Activated naive CD8-positive, alpha-beta T cell treated with anti-CD3 and anti-CD28 coated beads, Interleukin-2, amount 50 U/mL, for 24 hours (primary cell): ENCODE measurements around the gene SH2D6.

Experiments used
- ATAC-seq: fragments of 150-1000 bp; cut with Tn5 transposase; one replicate; pipeline ENCODE4 v1.10.0; 2021
- DNase-seq: peaks from one replicate; pipeline ENCODE4 v3.0.0; 2021
- H3K27ac Mint-ChIP-seq: one replicate; pipeline ENCODE4 v1.8.0; 2021; ENCODE audit warnings: mild to moderate bottlenecking, mixed read lengths
- H3K27me3 Mint-ChIP-seq: one replicate; pipeline ENCODE4 v1.8.0; 2021; ENCODE audit warnings: mixed read lengths
- H3K36me3 Mint-ChIP-seq: one replicate; pipeline ENCODE4 v1.8.0; 2021; ENCODE audit warnings: low read depth, mixed read lengths
- H3K4me1 Mint-ChIP-seq: one replicate; pipeline ENCODE4 v1.8.0; 2021; ENCODE audit warnings: mixed read lengths
- H3K4me3 Mint-ChIP-seq: one replicate; pipeline ENCODE4 v1.8.0; 2021; ENCODE audit warnings: mild to moderate bottlenecking, moderate library complexity, mixed read lengths
- H3K9me3 Mint-ChIP-seq: one replicate; pipeline ENCODE4 v1.8.0; 2021; ENCODE audit warnings: mixed read lengths

Gene SH2D6

GRCh38 chr2:85425588-85425987, 7.1 kb downstream of the SH2D6 start:
- Mint-ChIP-seq H3K27me3 (no peaks in the 10 kb centered on the region), H3K4me1 (peaks cover 17% of the 10 kb centered on the region), H3K9me3 (no peaks in the 10 kb centered on the region), H3K36me3 (no peaks in the 10 kb centered on the region), H3K4me3 (no peak overlapping the region), H3K27ac (no peak overlapping the region)
- no peak for ATAC-seq
- no peak for DNase-seq

DNA sequence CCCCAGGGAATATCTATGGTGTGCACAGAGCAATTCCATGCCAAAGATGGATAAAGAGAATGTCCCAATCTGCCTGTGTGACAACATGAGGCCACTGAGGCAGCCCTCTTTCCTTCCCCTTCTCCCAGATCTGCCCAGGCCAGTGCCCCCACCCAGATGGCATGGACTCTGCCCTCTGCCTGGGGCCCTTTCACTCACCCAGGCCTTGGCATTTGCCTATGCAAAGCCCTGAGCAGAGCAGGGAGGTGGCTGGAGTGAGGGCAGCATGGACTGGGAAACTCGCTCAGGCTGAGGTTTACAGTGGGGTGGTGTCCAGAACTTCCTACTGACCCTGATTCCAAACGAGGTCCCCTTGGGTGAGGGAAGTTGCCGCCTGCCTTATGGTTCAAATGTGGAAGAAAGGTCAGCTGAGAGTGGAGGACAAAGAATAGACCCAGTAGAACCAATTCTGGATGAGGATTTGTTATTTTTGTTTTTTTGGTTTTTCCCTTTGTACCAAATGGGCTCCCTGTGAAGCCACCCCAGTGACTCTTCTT, 8.9 kb downstream of the SH2D6 start:
- DNase-seq = no peak
- H3K9me3 Mint-ChIP-seq = no peaks in the 10 kb centered on the region
- H3K27ac Mint-ChIP-seq = no peak overlapping the region
- no peaks in the 10 kb centered on the region for H3K27me3 Mint-ChIP-seq
- no peaks in the 10 kb centered on the region for H3K36me3 Mint-ChIP-seq
- no peak overlapping the region for H3K4me3 Mint-ChIP-seq
- peaks cover 11% of the 10 kb centered on the region for H3K4me1 Mint-ChIP-seq
- no peak for ATAC-seq

- DNase-seq (no peak), ATAC-seq (peak; percentile 25)
- Mint-ChIP-seq H3K4me3 (no peak overlapping the region), H3K27me3 (no peaks in the 10 kb centered on the region), H3K27ac (no peak overlapping the region), H3K9me3 (no peaks in the 10 kb centered on the region), H3K4me1 (peaks cover 11% of the 10 kb centered on the region), H3K36me3 (no peaks in the 10 kb centered on the region)
Observed at GRCh38 chr2:85428343-85428881, 9.9 kb downstream of the SH2D6 start.

- Mint-ChIP-seq H3K4me3 (no peak overlapping the region), H3K4me1 (peaks cover 11% of the 10 kb centered on the region), H3K9me3 (no peaks in the 10 kb centered on the region), H3K36me3 (no peaks in the 10 kb centered on the region), H3K27ac (no peak overlapping the region), H3K27me3 (no peaks in the 10 kb centered on the region)
- DNase-seq = no peak
- ATAC-seq = peak; percentile 33
Observed at GRCh38 chr2:85429213-85429923, 10.9 kb downstream of the SH2D6 start.

DNA sequence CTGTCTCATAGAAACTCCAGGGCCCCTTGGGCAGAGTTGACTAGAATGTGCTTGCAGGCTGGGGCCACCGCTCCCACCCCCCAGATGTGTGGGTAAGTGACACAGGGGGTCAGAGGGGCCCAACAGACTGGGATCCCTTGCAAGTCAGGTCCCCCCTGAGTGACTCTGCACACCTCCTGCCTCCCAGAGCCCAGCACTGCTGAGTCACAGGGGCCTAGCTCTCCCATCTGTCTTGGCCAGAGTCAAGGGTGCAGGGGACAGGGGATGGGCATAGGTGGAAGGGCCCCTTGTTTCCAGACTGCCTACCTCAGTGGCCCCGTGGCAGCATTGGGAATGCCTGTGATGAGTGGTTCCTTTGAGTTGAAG, 11.4 kb downstream of the SH2D6 start:
- Mint-ChIP-seq H3K36me3 (no peaks in the 10 kb centered on the region), H3K27ac (no peak overlapping the region), H3K9me3 (no peaks in the 10 kb centered on the region), H3K4me1 (peaks cover 11% of the 10 kb centered on the region), H3K27me3 (no peaks in the 10 kb centered on the region), H3K4me3 (no peak overlapping the region)
- ATAC-seq (no peak), DNase-seq (no peak)

- DNase-seq (no peak), ATAC-seq (no peak)
- no peaks in the 10 kb centered on the region for H3K27me3 Mint-ChIP-seq
- H3K27ac Mint-ChIP-seq = no peak overlapping the region
- no peaks in the 10 kb centered on the region for H3K9me3 Mint-ChIP-seq
- H3K4me3 Mint-ChIP-seq = no peak overlapping the region
- H3K36me3 Mint-ChIP-seq = no peaks in the 10 kb centered on the region
- peaks cover 12% of the 10 kb centered on the region for H3K4me1 Mint-ChIP-seq
Observed at GRCh38 chr2:85430752-85431569, 12.4 kb downstream of the SH2D6 start.

DNA sequence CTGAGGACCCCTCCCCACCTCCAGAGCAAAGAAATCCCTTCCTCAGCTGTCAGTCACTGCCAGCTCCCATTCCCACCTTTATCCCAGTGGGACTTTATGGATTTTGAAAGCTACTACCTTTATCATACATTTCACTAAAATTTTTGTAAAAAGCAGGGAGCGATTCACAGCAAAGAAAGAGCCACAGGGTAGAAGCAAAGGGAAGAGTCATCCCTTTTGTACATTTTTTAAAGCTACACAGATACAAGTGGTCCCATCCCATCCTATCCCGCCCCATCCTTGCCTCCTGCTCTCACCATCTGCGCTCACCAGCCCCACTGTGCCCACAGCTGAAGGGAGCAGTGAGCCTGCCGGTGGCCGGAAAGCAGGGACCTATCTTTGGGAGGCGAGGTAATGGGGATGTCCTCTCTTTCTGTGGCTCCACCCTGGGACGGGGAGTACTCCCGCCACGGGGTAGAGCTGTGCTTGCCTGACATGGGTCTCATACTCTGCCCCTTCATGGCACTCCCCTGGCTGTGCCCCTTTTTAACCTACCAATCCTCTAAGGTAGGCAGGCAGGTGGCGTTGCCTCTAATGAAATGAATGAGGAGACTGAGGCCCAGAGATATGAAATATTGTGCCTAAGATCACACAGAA, 13.2 kb downstream of the SH2D6 start:
- no peak for DNase-seq
- Mint-ChIP-seq H3K27me3 (no peaks in the 10 kb centered on the region), H3K36me3 (no peaks in the 10 kb centered on the region), H3K4me3 (no peak overlapping the region), H3K27ac (no peak overlapping the region), H3K4me1 (peaks cover 14% of the 10 kb centered on the region), H3K9me3 (no peaks in the 10 kb centered on the region)
- ATAC-seq = no peak

DNA sequence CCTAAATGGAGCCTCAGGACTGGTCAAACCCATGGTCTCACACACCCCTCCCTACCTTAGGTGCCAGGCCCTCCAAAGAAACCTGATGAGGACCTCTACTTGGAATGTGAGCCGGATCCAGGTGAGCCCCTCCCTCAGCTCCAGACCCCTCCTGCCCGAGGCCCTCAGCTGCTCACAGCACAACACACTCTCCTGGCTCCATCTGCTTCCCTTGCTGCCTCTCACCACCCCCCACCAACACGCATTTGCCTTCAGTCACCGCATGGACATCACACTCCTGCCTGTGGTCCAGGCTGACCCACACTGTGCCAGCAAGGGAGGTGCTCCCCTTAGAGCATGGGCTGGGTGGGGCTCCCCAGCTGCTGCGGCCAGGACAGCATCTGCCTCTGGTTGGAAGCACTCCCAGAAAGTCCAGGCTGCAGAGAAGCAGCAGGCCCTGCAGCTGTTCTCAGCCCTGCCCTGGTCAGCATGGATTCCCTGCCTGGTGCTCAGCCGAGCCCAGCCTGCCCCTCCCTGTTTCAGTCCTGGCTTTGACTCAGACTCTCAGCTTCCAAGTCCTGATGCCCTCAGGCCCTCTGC, 15.1 kb downstream of the SH2D6 start:
- H3K27ac Mint-ChIP-seq = no peak overlapping the region
- H3K4me3 Mint-ChIP-seq = no peak overlapping the region
- H3K9me3 Mint-ChIP-seq = no peaks in the 10 kb centered on the region
- H3K27me3 Mint-ChIP-seq = no peaks in the 10 kb centered on the region
- ATAC-seq = no peak
- H3K4me1 Mint-ChIP-seq = peaks cover 22% of the 10 kb centered on the region
- DNase-seq = no peak
- no peaks in the 10 kb centered on the region for H3K36me3 Mint-ChIP-seq

DNA sequence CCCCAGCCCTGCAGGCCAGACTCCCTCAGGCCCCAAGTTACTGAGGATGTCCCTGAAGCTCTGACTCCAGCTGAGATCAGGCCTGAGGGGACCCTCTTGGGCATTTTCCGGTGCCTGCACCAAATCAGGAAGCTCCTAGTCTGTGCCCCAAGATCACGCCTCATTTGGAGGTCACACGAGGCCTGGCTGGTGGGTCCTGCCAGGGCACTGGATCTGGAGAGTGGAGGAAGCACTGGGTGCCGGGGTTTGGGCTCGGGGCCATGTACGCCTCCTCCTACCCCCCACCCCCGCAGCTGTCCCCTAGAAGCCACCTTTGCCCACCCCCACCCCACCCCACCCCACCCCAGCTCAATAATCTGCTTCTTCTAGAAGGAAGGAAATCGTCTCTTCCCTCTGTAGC, 16.2 kb downstream of the SH2D6 start:
- H3K36me3 Mint-ChIP-seq = no peaks in the 10 kb centered on the region
- no peaks in the 10 kb centered on the region for H3K9me3 Mint-ChIP-seq
- H3K27ac Mint-ChIP-seq = no peak overlapping the region
- ATAC-seq (no peak), DNase-seq (no peak)
- no peaks in the 10 kb centered on the region for H3K27me3 Mint-ChIP-seq
- H3K4me3 Mint-ChIP-seq = no peak overlapping the region
- H3K4me1 Mint-ChIP-seq = peaks cover 26% of the 10 kb centered on the region

DNA sequence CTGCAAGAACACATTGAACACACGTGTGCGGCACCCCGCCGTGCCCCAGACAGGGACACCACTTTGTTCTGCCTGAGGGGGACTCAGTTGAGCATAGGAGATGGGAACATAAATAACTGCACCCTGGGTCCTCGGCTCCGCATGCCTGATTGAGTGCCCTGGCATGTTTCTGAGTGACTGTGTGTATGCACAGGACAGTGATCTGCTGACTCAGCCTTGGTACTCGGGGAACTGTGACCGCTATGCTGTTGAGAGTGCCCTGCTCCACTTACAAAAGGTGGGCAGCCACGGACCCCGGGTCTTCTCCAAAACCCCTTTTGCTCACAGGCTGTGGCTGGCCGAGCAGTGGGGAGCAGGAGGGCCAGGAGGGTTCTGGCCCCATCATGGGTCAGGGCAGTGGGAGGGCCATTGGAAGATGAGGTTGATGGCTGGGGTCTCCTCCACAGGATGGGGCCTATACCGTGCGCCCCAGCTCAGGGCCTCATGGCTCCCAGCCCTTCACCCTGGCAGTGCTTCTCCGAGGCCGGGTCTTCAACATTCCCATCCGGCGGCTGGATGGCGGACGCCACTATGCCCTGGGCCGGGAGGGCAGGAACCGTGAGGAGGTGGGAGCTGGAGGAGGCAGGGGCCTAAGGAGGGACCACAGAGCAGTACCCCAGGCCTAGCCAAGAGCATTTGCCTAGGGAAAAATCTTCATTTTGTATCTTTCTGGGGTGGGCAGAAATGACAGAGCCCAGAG, 16.9 kb downstream of the SH2D6 start:
- Mint-ChIP-seq H3K27me3 (no peaks in the 10 kb centered on the region), H3K27ac (no peak overlapping the region), H3K9me3 (no peaks in the 10 kb centered on the region), H3K4me3 (no peak overlapping the region), H3K36me3 (no peaks in the 10 kb centered on the region), H3K4me1 (peaks cover 31% of the 10 kb centered on the region)
- DNase-seq = no peak
- no peak for ATAC-seq

- Mint-ChIP-seq H3K4me1 (peaks cover 31% of the 10 kb centered on the region), H3K27ac (peak overlapping the region; percentile 88), H3K27me3 (no peaks in the 10 kb centered on the region), H3K9me3 (no peaks in the 10 kb centered on the region), H3K36me3 (no peaks in the 10 kb centered on the region), H3K4me3 (peak overlapping the region; percentile 27)
- DNase-seq (no peak), ATAC-seq (no peak)
Observed at GRCh38 chr2:85435981-85436835, 17.7 kb downstream of the SH2D6 start.

DNA sequence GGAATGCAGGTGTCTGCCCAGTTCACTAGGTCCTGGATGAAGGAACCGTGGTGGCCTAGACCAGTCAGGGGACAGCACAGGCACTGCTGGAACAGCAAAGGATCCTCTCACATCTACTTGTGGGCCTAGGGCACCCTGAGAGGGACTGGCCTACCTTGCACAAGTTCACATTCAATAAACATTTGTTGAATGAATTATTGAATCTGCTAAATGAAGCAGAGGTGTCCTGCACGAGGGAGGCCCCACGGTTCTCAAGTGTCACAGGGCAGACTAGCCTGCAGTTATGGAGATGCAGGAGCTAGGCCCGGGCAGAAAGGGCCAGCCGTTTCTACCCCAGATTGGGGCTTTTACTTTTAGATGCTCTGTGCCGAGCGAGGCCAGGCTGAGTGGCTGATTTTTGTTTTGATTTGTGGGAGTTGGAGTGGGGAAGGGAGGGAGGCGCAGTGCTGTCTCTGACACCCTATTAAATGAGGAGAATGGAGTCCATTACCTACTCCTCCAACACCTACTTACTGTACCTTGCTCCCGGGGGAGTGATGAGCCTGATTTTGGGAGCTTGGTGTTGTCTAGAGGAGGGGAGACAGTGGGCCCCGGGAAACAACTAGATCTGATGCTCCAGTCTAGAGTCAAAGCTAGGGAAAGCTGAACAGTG, 18.4 kb downstream of the SH2D6 start:
- Mint-ChIP-seq H3K4me3 (peak overlapping the region; percentile 77), H3K27ac (peak overlapping the region; percentile 88), H3K4me1 (peaks cover 31% of the 10 kb centered on the region), H3K27me3 (no peaks in the 10 kb centered on the region), H3K36me3 (no peaks in the 10 kb centered on the region), H3K9me3 (no peaks in the 10 kb centered on the region)
- ATAC-seq = no peak
- no peak for DNase-seq
